K562 (cell line): Measurements from ENCODE around the gene MCRS1. TPM values are rescaled to one million over a fixed set of nuclear protein-coding genes. Genes with fewer than 3 reads are reported as not detected.

Experiments
- ATAC-seq: fragments of 200-7000 bp; cut with Tn5 transposase; 3 replicates; pipeline ENCODE4 v1.9.1; 2020; ENCODE audit warnings: moderate library complexity
- BruUV-seq: library from RNA; stranded (reverse); fragments of 400-500 nt; replicated peaks from 2 replicates; lab custom pipeline; 2021; lab: Mats Ljungman, UMichigan
- CTCF ChIA-PET: fragments of 300-600 bp; formaldehyde crosslinking; extraction: SDS; loops from one replicate; lab custom pipeline; 2021; ENCODE audit warnings: low intra/inter-chr PET ratio; lab: Yijun Ruan, JAX
- POLR2A ChIA-PET: fragments of 300-600, 350-650 bp; sonication (Branson Sonifier 250); formaldehyde crosslinking; extraction: SDS; loops from one replicate; lab custom pipeline; 2021; ENCODE audit warnings: antibody characterized with exemption, inconsistent platforms; lab: Yijun Ruan, JAX
- DNase-seq, 4 experiments: peaks; one replicate each; pipeline versions ENCODE4 v3.0.0 to v3.0.0-alpha.2; 2011 to 2018; ENCODE audit warnings: low spot score in 3 of 4, mixed read lengths in 3 of 4; ENCODE audit errors: extremely low read depth in 1 of 4
- FAIRE-seq: peaks from 2 replicates; lab custom pipeline; 2011; peaks lifted over from hg19 to GRCh38; lab: Jason Lieb, UNC
- H2AFZ ChIP-seq: 2 replicates; pipeline ENCODE4 v1.6.0; 2011; ENCODE audit warnings: low read depth, low read length, control low read depth, inconsistent platforms
- H3K27ac ChIP-seq: fragments of 200-600 bp; 3 replicates; pipeline ENCODE4 v1.8.0; 2011; ENCODE audit warnings: low read depth, mild to moderate bottlenecking, control low read depth, inconsistent platforms, low read length, moderate library complexity, mixed read lengths; ENCODE audit errors: extremely low read depth
- H3K27me3 ChIP-seq, 2 experiments: fragments of 300-600 bp in 1 of 2; 2 replicates in 1 of 2; 3 replicates in 1 of 2; pipeline versions ENCODE4 v1.6.0 to v1.8.0; 2011; ENCODE audit warnings: inconsistent platforms in 2 of 2, low read length in 2 of 2, mild to moderate bottlenecking in 1 of 2, mixed read lengths in 1 of 2, moderate library complexity in 1 of 2; ENCODE audit not compliant: control insufficient read depth in 2 of 2, insufficient read depth in 2 of 2
- H3K36me3 ChIP-seq: fragments of 300-600 bp; 3 replicates; pipeline ENCODE4 v1.8.0; 2011; ENCODE audit warnings: mild to moderate bottlenecking, low read length, inconsistent platforms; ENCODE audit not compliant: control insufficient read depth, insufficient read depth
- H3K4me1 ChIP-seq, 2 experiments: fragments of 200-600 bp in 1 of 2; replicated peaks in 1 of 2; 2 replicates in 1 of 2; 3 replicates in 1 of 2; pipeline versions ENCODE4 v1.5.1 to v1.8.0; 2011; ENCODE audit warnings: inconsistent platforms in 2 of 2, low read length in 2 of 2, mild to moderate bottlenecking in 1 of 2, mixed read lengths in 1 of 2, moderate library complexity in 1 of 2; ENCODE audit not compliant: control insufficient read depth in 2 of 2, insufficient read depth in 2 of 2
- H3K4me2 ChIP-seq: 2 replicates; pipeline ENCODE4 v1.6.1; 2011; ENCODE audit warnings: low read length, control low read depth, inconsistent platforms, mixed read lengths; ENCODE audit not compliant: insufficient read depth
- H3K4me3 ChIP-seq: fragments of 200-600 bp; sonication (generic), shearing (Covaris generic); 2 replicates; pipeline ENCODE4 v1.5.1; 2016; ENCODE audit warnings: control low read depth, inconsistent platforms
- H3K79me2 ChIP-seq: fragments of 200-600 bp; 3 replicates; pipeline ENCODE4 v1.8.0; 2011; ENCODE audit warnings: low read length, inconsistent platforms; ENCODE audit not compliant: control insufficient read depth, insufficient read depth
- H3K9ac ChIP-seq, 2 experiments: 2 replicates each; pipeline versions ENCODE4 v1.6.0 to v1.6.1; 2011; ENCODE audit warnings: low read depth in 2 of 2, low read length in 2 of 2, control low read depth in 1 of 2, inconsistent platforms in 1 of 2, mild to moderate bottlenecking in 1 of 2, mixed read lengths in 1 of 2; ENCODE audit not compliant: insufficient read depth in 1 of 2
- H3K9me1 ChIP-seq: one replicate; pipeline ENCODE4 v1.6.0; 2011; ENCODE audit warnings: inconsistent platforms, mild to moderate bottlenecking, low read length, moderate library complexity; ENCODE audit not compliant: control insufficient read depth, insufficient read depth
- H3K9me3 ChIP-seq: replicated peaks from 2 replicates; pipeline ENCODE4 v1.5.1; 2011; ENCODE audit warnings: low read depth, low read length, inconsistent platforms; ENCODE audit not compliant: control insufficient read depth, insufficient read depth
- H4K20me1 ChIP-seq: replicated peaks from 2 replicates; pipeline ENCODE4 v1.6.1; 2011; ENCODE audit warnings: low read length, inconsistent platforms, mixed read lengths; ENCODE audit not compliant: control insufficient read depth, insufficient read depth
- BRF2 ChIP-seq: IDR thresholded peaks from 3 replicates; pipeline ENCODE4 v1.6.1; 2011; ENCODE audit warnings: borderline replicate concordance, mild to moderate bottlenecking; ENCODE audit not compliant: insufficient read length, insufficient read depth
- RBM15 ChIP-seq: fragments of 200-400 bp; formaldehyde crosslinking; IDR thresholded peaks from 2 replicates; pipeline ENCODE4 v1.6.1; 2018; ENCODE audit warnings: mild to moderate bottlenecking, low read length, moderate library complexity; ENCODE audit not compliant: insufficient read depth
- ZNF384 ChIP-seq: IDR thresholded peaks from 2 replicates; pipeline ENCODE4 v1.6.1; 2012; ENCODE audit warnings: low read depth, low read length, improper control_type of control experiment
- ZNF699 ChIP-seq: fragments of 250-450 bp; sonication (Bioruptor Pico); IDR thresholded peaks from 2 replicates; pipeline ENCODE4 v1.8.0; 2021; ENCODE audit warnings: mild to moderate bottlenecking, moderate library complexity; ENCODE audit not compliant: insufficient replicate concordance
- WGBS: fragments of 100-300 bp; shearing (Covaris generic); methylation state at CpG from one replicate; pipeline ENCODE4 v1.1.6; 2016; ENCODE audit warnings: low coverage, mixed read lengths; ENCODE audit not compliant: insufficient coverage; ENCODE audit errors: missing lambda C conversion rate; 5-methylcytosine and 5-hydroxymethylcytosine counted together
- in situ Hi-C: fragments of 300-500 bp; cut with MboI; formaldehyde crosslinking; loops from 4 replicates; pipeline ENCODE4 v1.15.0; 2018; ENCODE audit warnings: inconsistent platforms, mixed read lengths
- intact Hi-C: fragments of 100-400 bp; cut with micrococcal nuclease; formaldehyde crosslinking; loops from 2 replicates; pipeline ENCODE4 v1.14.2; 2022
- polyA plus RNA-seq, 8 experiments: library from polyadenylated mRNA; depleted of rRNA in 4 of 8; stranded (reverse) in 5 of 8; unstranded in 3 of 8; fragments of >200 nt; fragmentation: Nextera tagmentation in 2 of 8; fragmentation: Illumina TruSeq in 1 of 8; extraction: Ambion mirVana in 2 of 8; extraction: Trizol in 1 of 8; gene quantifications; 2 replicates each; pipeline versions ENCODE4 v1.2.1 to v1.2.3, GENCODE V29; 2011 to 2014; ENCODE audit warnings: inconsistent platforms in 1 of 8, missing spikeins in 1 of 8
- total RNA-seq, 7 experiments: library from RNA; depleted of rRNA in 6 of 7; stranded (reverse); fragments of >200 nt in 6 of 7; fragmentation: Illumina TruSeq in 2 of 7; extraction: Trizol in 2 of 7; gene quantifications; 2 replicates each; pipeline versions ENCODE4 v1.2.1 to v1.2.3, GENCODE V29; 2011 to 2021; ENCODE audit warnings: low replicate concordance in 1 of 7

The MCRS1 gene
- total and polyA plus RNA-seq, 9 of the 15 experiments (the other 6 are each of a cell fraction or from before 2014, with no cell fraction given), result 50.0 to 100 (median 73.2) TPM

GRCh38 chr12:49540229-49541139 is 27.5 kb downstream of the MCRS1 start:
- TF ChIP-seq RBM15 (no peak), BRF2 (no peak), ZNF699 (CRISPR knock-in tag) (no peak), ZNF384 (no peak)
- 36% methylated on average over 21 of the region's 21 CpGs for WGBS
- peaks cover 3% of the 10 kb centered on the region for H3K9me1 ChIP-seq
- H3K27me3 ChIP-seq, result peaks cover 14 to 34% of the 10 kb centered on the region in 2 experiments
- H3K79me2 ChIP-seq, result no peaks in the 10 kb centered on the region
- in situ Hi-C loops, result no loop called here
- H3K27ac ChIP-seq, result no peak overlapping the region
- intact Hi-C loops, result no loop called here
- POLR2A ChIA-PET, result interaction anchor here (0.7 to 1.1 kb wide), 2 partner anchors 8 to 182 kb away, joined by 3 read pairs; no protein-coding TSS in a partner anchor
- BruUV-seq, result no TSS peak
- H3K4me2 ChIP-seq, result no peak overlapping the region
- H3K9ac ChIP-seq, result 0 out of 4 replicates have a peak overlapping the region, but pooled peaks of 1 of the 2 experiments have one; percentile 6
- no peak overlapping the region for H2AFZ ChIP-seq
- no peak for DNase-seq
- H3K36me3 ChIP-seq, result no peaks in the 10 kb centered on the region
- no peak overlapping the region for H3K4me3 ChIP-seq
- CTCF ChIA-PET, result no interaction called here
- FAIRE-seq, result no peak
- no peak for ATAC-seq
- H3K4me1 ChIP-seq, result peaks cover 0 to 46% of the 10 kb centered on the region in 2 experiments; a peak in 4 of 5 replicates
- no peaks in the 10 kb centered on the region for H3K9me3 ChIP-seq
- H4K20me1 ChIP-seq, result 0 out of 2 replicates have a peak, but pooled peaks cover 9% of the 10 kb centered on the region
